Measurements from ENCODE around the gene PARPBP.
"Not testable (repeated sequence)": the region's sequence is repeated elsewhere in the genome, so short reads cannot be mapped to it uniquely, and the experiment has no call there.

The PARPBP gene

GRCh38 chr12:102182635-102183034 lies 62.7 kb downstream of the PARPBP start:
- H3K4me1 Mint-ChIP-seq: no peaks in the 10 kb centered on the region
- H3K27ac Mint-ChIP-seq: no peak overlapping the region
- H3K9me3 Mint-ChIP-seq: no peaks in the 10 kb centered on the region
- DNase-seq: no peak
- ATAC-seq: no peak
- peaks cover 3% of the 10 kb centered on the region for H3K36me3 Mint-ChIP-seq (ENCODE audit: low read depth)
- H3K27me3 Mint-ChIP-seq: no peaks in the 10 kb centered on the region
- no peak overlapping the region for H3K4me3 Mint-ChIP-seq

- no peaks in the 10 kb centered on the region for H3K27me3 Mint-ChIP-seq
These were observed 75.8 kb downstream of the PARPBP start for GRCh38 chr12:102195826-102196225.

GRCh38 chr12:102197789-102198188 lies 77.8 kb downstream of the PARPBP start, which contains the start of gene PMCH:
Gene PMCH (minus strand): TSS chr12:102197833. CDS start chr12:102197770, 63 bp downstream.
- peaks cover 14% of the 10 kb centered on the region for H3K4me1 Mint-ChIP-seq
- H3K27ac Mint-ChIP-seq: no peak within 1 kb of the TSS
- H3K4me3 Mint-ChIP-seq: no peak within 1 kb of the TSS
- peaks cover 8% of the 10 kb centered on the region for H3K36me3 Mint-ChIP-seq (ENCODE audit: low read depth)
- H3K27me3 Mint-ChIP-seq: no peaks in the 10 kb centered on the region
- ATAC-seq: peak; percentile 90
- no peak for DNase-seq
- H3K9me3 Mint-ChIP-seq: no peaks in the 10 kb centered on the region

More at GRCh38 chr12:102195826-102196225, 75.8 kb downstream of the PARPBP start:
- Mint-ChIP-seq H3K4me1 (peaks cover 14% of the 10 kb centered on the region), H3K27ac (no peak overlapping the region), H3K36me3 (ENCODE audit: low read depth) (peaks cover 8% of the 10 kb centered on the region), H3K9me3 (no peaks in the 10 kb centered on the region), H3K4me3 (no peak overlapping the region)
- no peak for ATAC-seq
- no peak for DNase-seq

- H3K4me3 Mint-ChIP-seq: no peak overlapping the region
- H3K4me1 Mint-ChIP-seq: peaks cover 25% of the 10 kb centered on the region
- no peak for ATAC-seq
- H3K9me3 Mint-ChIP-seq: peaks cover 13% of the 10 kb centered on the region
- H3K27me3 Mint-ChIP-seq: no peaks in the 10 kb centered on the region
- H3K27ac Mint-ChIP-seq: no peak overlapping the region
- no peak for DNase-seq
- peaks cover 25% of the 10 kb centered on the region for H3K36me3 Mint-ChIP-seq (ENCODE audit: low read depth)
These were observed 81.6 kb downstream of the PARPBP start for GRCh38 chr12:102201436-102202061.

- H3K4me3 Mint-ChIP-seq: no peak overlapping the region
- H3K4me1 Mint-ChIP-seq: peaks cover 17% of the 10 kb centered on the region
- no peak overlapping the region for H3K27ac Mint-ChIP-seq
- no peaks in the 10 kb centered on the region for H3K27me3 Mint-ChIP-seq
- DNase-seq: no peak
- peaks cover 26% of the 10 kb centered on the region for H3K36me3 Mint-ChIP-seq (ENCODE audit: low read depth)
- H3K9me3 Mint-ChIP-seq: peaks cover 18% of the 10 kb centered on the region
- ATAC-seq: no peak
These were observed 82.6 kb downstream of the PARPBP start for GRCh38 chr12:102202556-102202955.

- DNase-seq: no peak
- no peak overlapping the region for H3K4me3 Mint-ChIP-seq
- H3K27ac Mint-ChIP-seq: peak overlapping the region; percentile 19
- H3K36me3 Mint-ChIP-seq (ENCODE audit: low read depth): peaks cover 33% of the 10 kb centered on the region
- peaks cover 11% of the 10 kb centered on the region for H3K4me1 Mint-ChIP-seq
- no peaks in the 10 kb centered on the region for H3K27me3 Mint-ChIP-seq
- peaks cover 32% of the 10 kb centered on the region for H3K9me3 Mint-ChIP-seq
- ATAC-seq: peak; percentile 73
These were observed 84.0 kb downstream of the PARPBP start for GRCh38 chr12:102204025-102204424.

- ATAC-seq: no peak
- Mint-ChIP-seq H3K4me3 (no peak overlapping the region), H3K27ac (no peak overlapping the region), H3K27me3 (peaks cover 2% of the 10 kb centered on the region), H3K9me3 (no peaks in the 10 kb centered on the region), H3K4me1 (no peaks in the 10 kb centered on the region), H3K36me3 (ENCODE audit: low read depth) (no peaks in the 10 kb centered on the region)
- DNase-seq: no peak
These were observed 96.2 kb downstream of the PARPBP start for GRCh38 chr12:102215992-102216691.

- DNase-seq (no peak), ATAC-seq (no peak)
- Mint-ChIP-seq H3K27me3 (no peaks in the 10 kb centered on the region), H3K9me3 (no peaks in the 10 kb centered on the region), H3K27ac (no peak overlapping the region), H3K4me3 (no peak overlapping the region), H3K36me3 (ENCODE audit: low read depth) (no peaks in the 10 kb centered on the region), H3K4me1 (no peaks in the 10 kb centered on the region)
These were observed 100.8 kb downstream of the PARPBP start for GRCh38 chr12:102220736-102221135.

GRCh38 chr12:102227954-102228353 lies 108.0 kb downstream of the PARPBP start:
- ATAC-seq (no peak), DNase-seq (no peak)
- Mint-ChIP-seq H3K4me1 (no peaks in the 10 kb centered on the region), H3K27me3 (peaks cover 8% of the 10 kb centered on the region), H3K36me3 (ENCODE audit: low read depth) (no peaks in the 10 kb centered on the region), H3K27ac (no peak overlapping the region), H3K9me3 (no peaks in the 10 kb centered on the region), H3K4me3 (no peak overlapping the region)

GRCh38 chr12:102232036-102232435 lies 112.1 kb downstream of the PARPBP start:
- Mint-ChIP-seq H3K4me1 (no peaks in the 10 kb centered on the region), H3K4me3 (no peak overlapping the region), H3K36me3 (ENCODE audit: low read depth) (no peaks in the 10 kb centered on the region), H3K27ac (no peak overlapping the region), H3K9me3 (no peaks in the 10 kb centered on the region), H3K27me3 (peaks cover 10% of the 10 kb centered on the region)
- DNase-seq (no peak), ATAC-seq (no peak)

GRCh38 chr12:102232446-102232845 lies 112.5 kb downstream of the PARPBP start:
- H3K27ac Mint-ChIP-seq: no peak overlapping the region
- H3K27me3 Mint-ChIP-seq: peaks cover 12% of the 10 kb centered on the region
- H3K4me1 Mint-ChIP-seq: no peaks in the 10 kb centered on the region
- H3K36me3 Mint-ChIP-seq (ENCODE audit: low read depth): no peaks in the 10 kb centered on the region
- no peak overlapping the region for H3K4me3 Mint-ChIP-seq
- no peak for DNase-seq
- ATAC-seq: no peak
- no peaks in the 10 kb centered on the region for H3K9me3 Mint-ChIP-seq

GRCh38 chr12:102234599-102234998 lies 114.6 kb downstream of the PARPBP start:
- peaks cover 3% of the 10 kb centered on the region for H3K9me3 Mint-ChIP-seq
- peaks cover 16% of the 10 kb centered on the region for H3K27me3 Mint-ChIP-seq
- DNase-seq: no peak
- H3K4me3 Mint-ChIP-seq: no peak overlapping the region
- H3K4me1 Mint-ChIP-seq: no peaks in the 10 kb centered on the region
- H3K36me3 Mint-ChIP-seq (ENCODE audit: low read depth): no peaks in the 10 kb centered on the region
- no peak overlapping the region for H3K27ac Mint-ChIP-seq
- ATAC-seq: no peak

- H3K27ac Mint-ChIP-seq; H3K4me3 Mint-ChIP-seq; DNase-seq; H3K36me3 Mint-ChIP-seq (ENCODE audit: low read depth); H3K27me3 Mint-ChIP-seq; ATAC-seq; H3K4me1 Mint-ChIP-seq: not testable (repeated sequence)
- H3K9me3 Mint-ChIP-seq: peaks cover 17% of the 10 kb centered on the region
These were observed 120.9 kb downstream of the PARPBP start for GRCh38 chr12:102240859-102241258.
